Stimulated activated CD8-positive, alpha-beta memory T cell treated with anti-CD3 and anti-CD28 coated beads, Interleukin-7, amount 100 ng/mL, for 24 hours (primary cell): ENCODE results near the gene FUT7.
"Not testable (repeated sequence)": the region's sequence is repeated elsewhere in the genome, so short reads cannot be mapped to it uniquely, and the experiment has no call there.

Experiments used
- DNase-seq: peaks from one replicate; pipeline ENCODE4 v3.0.0-alpha.2; 2020; ENCODE audit warnings: low read depth

Gene FUT7

GRCh38 chr9:137049544-137050449, 17.9 kb upstream of the FUT7 start:
- DNase-seq: no peak

DNA sequence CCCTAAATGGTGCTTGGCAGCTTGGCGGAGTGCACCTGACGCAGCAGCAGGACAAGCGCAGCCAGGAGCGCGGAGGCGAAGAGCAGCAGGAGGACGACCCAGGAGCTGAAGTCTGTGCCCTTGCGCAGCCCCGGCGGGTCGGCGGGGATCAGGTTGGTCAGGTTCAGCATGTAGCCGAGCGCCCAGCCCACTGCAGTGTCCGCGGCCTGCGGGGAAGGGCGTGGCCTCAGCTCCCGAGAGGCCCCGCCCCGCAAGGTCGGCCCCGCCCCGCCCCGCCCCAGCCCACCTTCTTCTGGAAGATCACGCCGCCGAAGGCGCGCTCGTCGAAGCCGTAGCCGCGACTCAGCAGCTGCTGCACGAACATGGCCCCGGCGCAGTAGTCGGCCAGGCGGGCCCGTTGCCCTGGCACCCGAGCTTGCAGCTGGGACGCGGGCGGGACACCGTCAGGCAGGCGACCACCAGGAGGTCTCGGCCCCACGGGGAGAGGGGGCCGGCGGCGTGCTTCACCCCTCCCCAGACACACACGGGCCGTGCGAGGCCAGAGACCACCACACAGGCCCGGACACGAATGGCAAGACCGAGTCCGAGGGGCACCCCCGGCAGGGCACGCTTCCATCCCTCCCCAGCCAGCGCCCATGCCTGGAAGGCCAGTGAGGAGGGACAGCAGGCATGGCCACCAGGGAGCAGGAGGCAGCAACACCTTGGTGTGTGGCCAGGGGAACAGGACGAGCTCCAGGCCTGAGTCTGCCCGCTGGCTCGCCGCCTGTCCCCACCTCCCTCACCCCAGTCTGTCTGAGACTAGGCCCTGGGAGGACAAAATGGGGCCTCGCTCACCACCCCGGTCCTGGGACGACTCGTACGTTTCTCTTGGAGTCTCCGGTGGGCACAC, 17.0 kb upstream of the FUT7 start:
- no peak for DNase-seq

DNA sequence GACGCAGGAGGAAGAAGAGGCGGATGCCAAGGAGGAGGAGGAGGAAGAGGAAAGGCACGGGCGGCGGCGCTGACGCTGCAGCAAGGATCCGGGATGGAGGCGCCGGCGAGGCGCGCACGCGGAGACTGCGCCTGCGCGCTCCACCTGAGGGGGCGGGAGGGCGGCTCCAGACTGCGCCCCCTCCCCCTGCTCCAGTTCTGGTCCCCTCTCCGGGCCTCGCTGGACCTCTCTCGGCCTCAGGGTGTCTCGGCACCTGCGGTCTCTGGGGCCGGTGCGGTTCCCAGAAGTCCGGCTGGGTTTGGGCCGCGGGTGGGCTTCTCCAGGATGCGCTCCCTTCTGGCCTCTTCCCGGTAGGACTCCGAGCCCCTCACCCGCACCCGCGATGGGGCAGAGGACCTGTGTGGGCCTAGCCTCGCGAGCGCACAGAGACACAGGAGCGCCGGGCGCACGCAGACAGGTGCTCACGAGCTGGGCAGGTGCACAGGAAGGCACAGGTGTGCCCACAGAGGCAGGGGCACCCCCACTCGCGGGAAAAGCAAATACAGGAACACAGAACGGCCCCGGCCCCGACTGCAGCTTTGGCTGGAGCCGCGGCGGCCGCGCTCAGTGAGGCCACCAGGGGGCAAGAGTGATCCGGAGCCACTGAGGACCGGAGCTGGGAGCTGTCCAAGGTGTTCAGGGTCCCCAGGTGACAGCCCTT, 14.3 kb upstream of the FUT7 start, which contains the start of gene NPDC1:
NPDC1 (minus strand) TSS at position 90 of the 700 bp plus-strand sequence. CDS start 188 bp downstream, outside the sequence.
- peak; percentile 68 for DNase-seq

DNA sequence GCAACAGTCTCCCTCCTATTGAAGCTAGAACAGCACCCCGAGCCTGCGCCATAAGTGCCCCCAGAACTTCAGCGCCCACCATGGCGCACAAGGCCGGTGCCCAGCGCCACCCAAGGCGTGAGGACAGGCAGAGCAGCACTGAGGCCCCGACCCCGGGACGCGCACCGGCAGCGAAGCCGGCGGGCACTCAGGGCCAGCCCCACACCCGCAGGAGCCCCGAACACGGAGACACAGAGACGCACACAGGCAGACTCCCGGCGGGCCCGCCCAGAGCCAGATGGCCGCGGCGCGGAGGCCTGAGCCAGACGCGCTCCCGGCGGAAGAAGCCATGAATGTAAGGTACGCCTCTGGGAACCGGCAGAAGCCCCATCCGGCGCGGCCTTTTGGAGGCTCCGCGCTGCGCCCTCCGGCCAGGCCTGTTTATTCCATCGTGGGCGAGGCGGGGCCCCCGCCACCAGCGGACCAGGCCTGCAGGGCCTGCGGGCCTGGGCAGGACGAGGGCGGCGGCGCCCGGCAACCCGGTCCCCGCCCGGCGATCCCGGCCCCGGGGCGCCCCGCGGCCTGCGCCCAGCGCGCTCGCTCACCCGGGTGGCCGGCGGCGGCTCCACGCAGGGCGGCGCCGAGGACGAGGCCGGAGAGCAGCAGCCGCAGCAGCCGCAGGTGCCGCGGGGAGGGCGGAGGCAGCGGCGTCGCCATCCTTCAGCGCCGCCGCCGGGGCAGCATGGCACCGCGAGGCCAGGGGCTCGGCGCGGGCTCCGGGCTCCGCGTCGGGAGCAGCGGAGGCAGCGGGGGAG, 13.6 kb upstream of the FUT7 start:
- DNase-seq: no peak

- no peak for DNase-seq
Observed at GRCh38 chr9:137044502-137045177, 12.8 kb upstream of the FUT7 start.

DNA sequence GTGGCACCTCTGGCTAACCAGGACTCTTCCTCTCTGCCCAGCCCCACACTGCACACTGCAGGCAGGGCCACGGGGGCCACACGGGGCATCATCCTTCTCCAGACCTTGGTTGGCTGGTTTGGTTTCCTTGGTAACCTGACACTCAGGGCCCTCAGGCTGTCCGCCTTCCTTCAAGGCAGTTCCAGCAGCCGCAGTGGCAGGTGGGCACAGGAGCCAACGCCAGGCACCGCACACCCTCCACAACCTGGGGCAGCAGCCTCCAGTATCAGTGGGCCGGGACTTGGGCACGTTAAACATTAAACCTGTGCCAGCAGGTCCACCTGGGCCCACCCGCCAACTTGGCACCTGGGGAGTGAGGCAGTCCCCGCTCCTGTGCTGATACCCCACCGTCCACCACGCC, 12.1 kb upstream of the FUT7 start:
- no peak for DNase-seq

DNA sequence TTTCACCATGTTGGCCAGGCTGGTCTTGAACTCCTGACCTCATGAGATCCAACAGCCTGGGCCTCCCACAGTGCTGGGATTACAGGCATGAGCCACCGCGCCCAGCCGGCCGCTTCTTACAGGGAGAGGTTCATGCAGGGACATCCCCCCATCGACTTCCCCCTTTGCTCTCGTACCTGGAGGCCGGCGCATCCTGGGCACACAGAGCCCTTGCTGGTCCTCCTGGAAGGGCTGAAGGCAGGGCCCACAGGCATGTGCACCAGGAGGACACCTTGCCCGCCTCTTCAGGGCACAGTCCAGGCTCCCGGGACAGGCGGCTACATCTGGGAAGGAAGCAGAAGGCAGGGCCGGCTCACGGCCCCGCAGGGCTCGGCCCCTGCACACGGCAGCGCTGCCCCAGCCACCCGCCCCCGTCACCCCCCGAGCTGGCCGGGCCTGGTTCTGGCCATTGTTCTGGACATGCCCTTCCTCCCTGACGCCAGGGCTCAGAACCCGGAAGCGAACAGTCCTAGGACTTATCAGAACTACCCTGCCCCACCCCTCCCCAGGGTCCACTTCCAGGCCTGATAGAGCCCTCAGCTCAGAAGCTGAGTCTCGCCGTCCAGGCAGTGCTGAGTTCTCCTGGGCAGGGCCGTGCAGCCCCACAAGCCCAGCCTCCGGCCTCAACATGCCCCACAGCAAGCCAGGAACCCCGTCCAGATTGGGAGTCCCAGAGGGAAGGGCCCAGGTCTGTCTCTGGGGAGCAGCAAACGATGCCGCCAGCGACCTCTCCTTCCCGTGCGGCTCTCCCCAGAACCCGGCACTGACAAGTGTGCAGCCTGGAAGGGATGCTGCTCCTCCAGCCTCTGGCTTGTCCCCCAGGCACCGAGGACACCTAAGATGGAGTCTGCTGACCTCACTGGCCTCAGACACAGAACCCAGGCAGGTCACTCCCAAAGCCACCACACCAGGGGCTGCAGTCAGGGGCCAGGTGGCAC, 11.2 kb upstream of the FUT7 start:
- DNase-seq: no peak

GRCh38 chr9:137041124-137041523, 9.2 kb upstream of the FUT7 start:
- DNase-seq: no peak

- DNase-seq: no peak
Observed at GRCh38 chr9:137040568-137040967, 8.7 kb upstream of the FUT7 start.

DNA sequence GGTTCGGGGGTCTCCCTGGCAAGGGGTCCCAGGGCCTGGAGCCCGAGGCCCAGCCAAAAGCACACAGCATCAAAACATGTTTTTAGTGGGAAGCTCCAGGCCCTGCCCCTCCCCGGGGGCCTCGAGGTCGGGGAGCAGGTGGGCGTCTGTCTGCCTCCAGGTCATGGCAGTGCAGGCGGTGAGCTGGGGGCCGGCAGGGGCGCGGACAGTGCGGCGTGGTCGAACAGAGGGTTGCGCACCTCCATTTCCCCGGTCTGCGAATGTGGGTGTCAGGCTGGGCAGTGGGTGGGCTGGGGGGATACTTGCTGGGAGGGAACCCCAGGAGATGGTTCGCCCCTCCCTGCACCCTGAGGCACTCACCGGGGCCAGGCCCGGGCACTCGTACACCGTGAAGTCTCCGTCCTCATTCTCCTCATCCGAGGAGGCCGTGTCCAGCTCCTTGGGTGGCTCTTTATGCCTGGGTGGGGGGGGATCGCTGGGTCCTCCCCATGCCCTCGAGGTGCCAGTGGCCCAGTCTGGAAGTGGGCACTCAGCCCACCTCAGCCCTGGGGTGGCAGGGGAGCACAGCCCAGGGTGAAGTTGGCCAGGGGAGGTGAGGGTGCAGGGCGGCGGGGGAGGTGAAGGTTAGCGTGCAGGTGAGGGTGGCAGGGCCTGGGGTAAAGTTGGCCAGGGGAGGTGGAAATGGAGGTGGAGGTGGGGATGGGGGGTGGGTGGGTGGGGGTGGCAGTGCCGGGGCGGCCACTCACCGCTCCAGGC, 7.9 kb upstream of the FUT7 start:
- no peak for DNase-seq

DNA sequence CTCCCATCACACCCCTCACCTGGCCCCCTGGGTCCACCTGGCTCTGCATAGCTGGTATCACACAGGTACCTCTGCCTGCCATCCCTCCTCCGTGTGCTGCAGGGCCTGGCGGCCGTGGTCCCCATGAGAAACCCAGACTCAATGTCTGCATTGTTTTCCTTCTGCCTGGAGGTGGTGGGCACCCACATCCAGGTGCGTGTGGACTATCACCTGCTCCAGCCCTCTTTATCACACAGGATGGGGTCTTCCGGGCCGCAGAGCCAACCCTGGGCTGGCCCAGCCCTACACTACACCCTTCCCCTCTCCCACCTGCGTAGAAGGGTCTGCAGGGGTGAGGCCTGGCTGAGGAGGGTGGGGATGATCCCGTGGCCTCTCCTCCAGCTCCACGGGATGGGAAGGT, 7.0 kb upstream of the FUT7 start:
- DNase-seq: no peak

DNA sequence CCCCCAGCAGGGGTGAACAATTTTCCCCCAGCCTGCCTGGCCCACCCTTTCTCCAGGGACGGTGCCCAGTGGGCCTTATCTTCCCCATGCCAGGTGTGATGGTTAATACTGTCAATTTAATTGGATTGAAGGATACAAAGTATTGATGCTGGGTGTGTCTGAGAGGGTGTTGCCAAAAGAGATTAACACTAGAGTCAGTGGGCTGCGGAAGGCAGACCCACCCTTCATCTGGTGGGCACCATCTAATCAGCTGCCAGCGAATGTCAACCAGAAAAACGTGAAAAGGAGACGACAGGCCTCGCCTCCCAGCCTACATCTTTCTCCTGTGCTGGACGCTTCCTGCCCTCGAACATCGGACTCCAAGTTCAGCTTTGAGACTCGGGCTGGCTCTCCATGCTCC, 5.6 kb upstream of the FUT7 start:
- DNase-seq: no peak

DNA sequence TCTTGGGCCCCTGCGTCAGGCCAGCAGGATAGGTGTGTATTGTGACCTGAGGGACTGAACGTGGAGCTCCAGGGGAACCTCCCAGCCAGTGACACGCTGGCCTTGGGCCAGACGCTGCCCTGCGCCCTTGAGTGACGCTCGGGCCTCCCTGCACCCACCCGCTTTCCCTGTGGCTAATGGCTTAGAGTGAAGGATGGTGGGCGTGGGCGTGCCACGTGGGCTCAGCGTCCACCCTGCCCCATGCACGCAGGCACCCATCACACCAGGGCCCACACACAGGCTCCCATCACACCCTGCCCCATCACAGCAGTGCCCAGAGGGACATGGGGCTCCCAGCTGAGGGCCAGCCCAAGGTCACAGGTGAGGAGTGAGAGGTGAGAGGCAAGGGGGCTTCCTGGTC, 5.1 kb upstream of the FUT7 start:
- no peak for DNase-seq

- DNase-seq: no peak
Observed at GRCh38 chr9:137035937-137036336, 4.0 kb upstream of the FUT7 start.

GRCh38 chr9:137035507-137035834, 3.6 kb upstream of the FUT7 start:
- no peak for DNase-seq

GRCh38 chr9:137034709-137035506, 3.0 kb upstream of the FUT7 start:
- DNase-seq: peak; percentile 70

GRCh38 chr9:137034039-137034708, 2.3 kb upstream of the FUT7 start:
- no peak for DNase-seq

GRCh38 chr9:137033481-137033880, 1.6 kb upstream of the FUT7 start:
- DNase-seq: not testable (repeated sequence)
